HG03521 (cell line): ENCODE results near the gene PDCD4.
"Not testable (repeated sequence)": the region's sequence is repeated elsewhere in the genome, so short reads cannot be mapped to it uniquely, and the experiment has no call there.

Experiments used
- ATAC-seq: cut with Tn5 transposase; IDR thresholded peaks from one replicate; pipeline ENCODE4 v1.9.1; 2021; ENCODE audit warnings: mild to moderate bottlenecking, moderate library complexity; ENCODE audit not compliant: unreplicated experiment

PDCD4 gene

GRCh38 chr10:110880012-110880411 is 8.3 kb downstream of the PDCD4 start:
- no peak for ATAC-seq

- no peak for ATAC-seq
These were observed 9.5 kb downstream of the PDCD4 start for GRCh38 chr10:110881247-110881646.

GRCh38 chr10:110881905-110882304 is 10.2 kb downstream of the PDCD4 start:
- ATAC-seq: no peak

GRCh38 chr10:110883924-110884323 is 12.2 kb downstream of the PDCD4 start:
- no peak for ATAC-seq

GRCh38 chr10:110885932-110886674 is 14.4 kb downstream of the PDCD4 start:
- no peak for ATAC-seq

- no peak for ATAC-seq
These were observed 15.8 kb downstream of the PDCD4 start for GRCh38 chr10:110887560-110887959.

- no peak for ATAC-seq
These were observed 21.0 kb downstream of the PDCD4 start for GRCh38 chr10:110892602-110893288.

- no peak for ATAC-seq
These were observed 21.9 kb downstream of the PDCD4 start for GRCh38 chr10:110893559-110894179.

GRCh38 chr10:110897184-110897583 is 25.5 kb downstream of the PDCD4 start:
- ATAC-seq: no peak

- ATAC-seq: no peak
These were observed 26.7 kb downstream of the PDCD4 start for GRCh38 chr10:110898391-110898790.

- no peak for ATAC-seq
These were observed 29.3 kb downstream of the PDCD4 start for GRCh38 chr10:110900983-110901382.

GRCh38 chr10:110901954-110902819 is 30.5 kb downstream of the PDCD4 start:
- no peak for ATAC-seq

- no peak for ATAC-seq
These were observed 31.9 kb downstream of the PDCD4 start for GRCh38 chr10:110903280-110904278.

- no peak for ATAC-seq
These were observed 38.4 kb downstream of the PDCD4 start for GRCh38 chr10:110910138-110910537.

- no peak for ATAC-seq
These were observed 40.6 kb downstream of the PDCD4 start for GRCh38 chr10:110912374-110912773.

- ATAC-seq: no peak
These were observed 42.7 kb downstream of the PDCD4 start for GRCh38 chr10:110914431-110914830.

- no peak for ATAC-seq
These were observed 43.3 kb downstream of the PDCD4 start for GRCh38 chr10:110915035-110915434.

- ATAC-seq: not testable (repeated sequence)
These were observed 43.9 kb downstream of the PDCD4 start for GRCh38 chr10:110915600-110915999.

GRCh38 chr10:110916554-110917346 is 45.0 kb downstream of the PDCD4 start:
- ATAC-seq: no peak
